ENCODE data around the gene C1orf105. TPM values are rescaled to one million over a fixed set of nuclear protein-coding genes. Genes with fewer than 3 reads are reported as not detected.

The C1orf105 gene
- total RNA-seq, 4 donors from 2014 or later = not detected

- WGBS, 2 donors = 79 to 81% methylated on average over 7 of the region's 7 CpGs
- TF ChIP-seq CTCF (IDR thresholded peaks at IDR 0.05) = no peak
- no peak for TF ChIP-seq POLR2A (IDR thresholded peaks at IDR 0.05)
- no peak overlapping the region for H3K27ac ChIP-seq
- H3K4me3 ChIP-seq (replicated peaks in 1 of 3) = no peak overlapping the region
- no peaks in the 10 kb centered on the region for H3K27me3 ChIP-seq
- H3K9me3 ChIP-seq = no peaks in the 10 kb centered on the region
- DNase-seq = no peak
- no peaks in the 10 kb centered on the region for H3K4me1 ChIP-seq
- H3K36me3 ChIP-seq = no peaks in the 10 kb centered on the region
- intact Hi-C loops (cut with DNase I) = no loop called here
Observed at GRCh38 chr1:172452536-172453152, 32.2 kb downstream of the C1orf105 start.

- H3K36me3 ChIP-seq = no peaks in the 10 kb centered on the region
- intact Hi-C loops (cut with DNase I) = no loop called here
- H3K4me1 ChIP-seq = no peaks in the 10 kb centered on the region
- no peaks in the 10 kb centered on the region for H3K27me3 ChIP-seq
- H3K9me3 ChIP-seq = no peaks in the 10 kb centered on the region
- WGBS, 2 donors = 85 to 87% methylated on average over 6 of the region's 6 CpGs
- DNase-seq = no peak
- H3K27ac ChIP-seq = no peak overlapping the region
- no peak overlapping the region for H3K4me3 ChIP-seq (replicated peaks in 1 of 3)
- TF ChIP-seq POLR2A (IDR thresholded peaks at IDR 0.05) (no peak), CTCF (IDR thresholded peaks at IDR 0.05) (no peak)
Observed at GRCh38 chr1:172453153-172453545, 32.7 kb downstream of the C1orf105 start.

GRCh38 chr1:172453607-172454006, 33.1 kb downstream of the C1orf105 start:
- no peaks in the 10 kb centered on the region for H3K4me1 ChIP-seq
- no peaks in the 10 kb centered on the region for H3K27me3 ChIP-seq
- no peak overlapping the region for H3K4me3 ChIP-seq (replicated peaks in 1 of 3)
- 86 to 92% methylated on average over 1 of the region's 1 CpG for WGBS, 2 donors
- TF ChIP-seq CTCF (IDR thresholded peaks at IDR 0.05) = no peak
- no peak for TF ChIP-seq POLR2A (IDR thresholded peaks at IDR 0.05)
- H3K9me3 ChIP-seq = no peaks in the 10 kb centered on the region
- no peak for DNase-seq
- intact Hi-C loops (cut with DNase I) = no loop called here
- no peaks in the 10 kb centered on the region for H3K36me3 ChIP-seq
- H3K27ac ChIP-seq = no peak overlapping the region

GRCh38 chr1:172455451-172455850, 35.0 kb downstream of the C1orf105 start:
- intact Hi-C loops (cut with DNase I) = no loop called here
- H3K9me3 ChIP-seq = no peaks in the 10 kb centered on the region
- H3K36me3 ChIP-seq = no peaks in the 10 kb centered on the region
- H3K27ac ChIP-seq = no peak overlapping the region
- 74 to 87% methylated on average over 1 of the region's 1 CpG for WGBS, 2 donors
- no peak for TF ChIP-seq POLR2A (IDR thresholded peaks at IDR 0.05)
- no peak for TF ChIP-seq CTCF (IDR thresholded peaks at IDR 0.05)
- no peaks in the 10 kb centered on the region for H3K4me1 ChIP-seq
- no peak for DNase-seq
- H3K27me3 ChIP-seq = no peaks in the 10 kb centered on the region
- H3K4me3 ChIP-seq (replicated peaks in 1 of 3) = no peak overlapping the region

GRCh38 chr1:172456344-172456769, 35.9 kb downstream of the C1orf105 start:
- TF ChIP-seq POLR2A (IDR thresholded peaks at IDR 0.05) = no peak
- no peak for TF ChIP-seq CTCF (IDR thresholded peaks at IDR 0.05)
- intact Hi-C loops (cut with DNase I) = no loop called here
- Histone ChIP-seq H3K27me3 (no peaks in the 10 kb centered on the region), H3K36me3 (no peaks in the 10 kb centered on the region), H3K4me1 (no peaks in the 10 kb centered on the region), H3K27ac (no peak overlapping the region), H3K4me3 (replicated peaks in 1 of 3) (no peak overlapping the region), H3K9me3 (no peaks in the 10 kb centered on the region)
- DNase-seq = no peak
- WGBS, 2 donors = 92 to 96% methylated on average over 5 of the region's 5 CpGs
